ENCODE data around the gene HAGH. TPM values are rescaled to one million over a fixed set of nuclear protein-coding genes. Genes with fewer than 3 reads are reported as not detected.
A peak's percentile ranks its signal among the peaks of the same experiment; 100 is the strongest.

The HAGH gene
- total RNA-seq, 6 donors from 2014 or later, result 84.5 to 251 (median 122) TPM

DNA sequence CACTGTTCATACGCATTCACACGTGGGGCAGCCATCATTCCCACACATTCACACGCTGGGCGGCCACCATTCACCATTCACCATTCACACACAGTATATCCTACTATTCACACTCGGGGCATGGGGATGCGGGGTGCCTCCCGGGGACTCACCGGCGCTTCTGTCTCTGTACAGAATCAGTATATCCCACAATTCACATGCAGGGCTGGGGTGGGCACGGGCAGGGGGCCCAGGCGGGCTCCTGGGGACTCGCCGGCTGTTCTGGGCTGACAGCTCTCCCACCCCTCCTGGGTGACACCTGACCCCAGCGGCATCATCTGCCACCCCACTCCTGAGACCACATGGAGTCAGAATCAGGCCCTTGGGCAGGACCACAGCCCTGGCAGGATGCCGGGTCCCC is 64.9 kb downstream of the HAGH start:
- no peaks in the 10 kb centered on the region for H3K9me3 ChIP-seq
- peak in 1 of 2 donors; percentile 77 for DNase-seq
- peaks cover 27 to 87% (median 77%) of the 10 kb centered on the region in 4 donors for H3K36me3 ChIP-seq
- ATAC-seq (ENCODE audit: low FRiP score in 2 of 2), result no peak
- TF ChIP-seq EP300 (IDR thresholded peaks at IDR 0.05) (no peak), POLR2A (IDR thresholded peaks at IDR 0.05) (no peak), POLR2AphosphoS5 (IDR thresholded peaks at IDR 0.05) (no peak)
- TF ChIP-seq, protein P1, sequence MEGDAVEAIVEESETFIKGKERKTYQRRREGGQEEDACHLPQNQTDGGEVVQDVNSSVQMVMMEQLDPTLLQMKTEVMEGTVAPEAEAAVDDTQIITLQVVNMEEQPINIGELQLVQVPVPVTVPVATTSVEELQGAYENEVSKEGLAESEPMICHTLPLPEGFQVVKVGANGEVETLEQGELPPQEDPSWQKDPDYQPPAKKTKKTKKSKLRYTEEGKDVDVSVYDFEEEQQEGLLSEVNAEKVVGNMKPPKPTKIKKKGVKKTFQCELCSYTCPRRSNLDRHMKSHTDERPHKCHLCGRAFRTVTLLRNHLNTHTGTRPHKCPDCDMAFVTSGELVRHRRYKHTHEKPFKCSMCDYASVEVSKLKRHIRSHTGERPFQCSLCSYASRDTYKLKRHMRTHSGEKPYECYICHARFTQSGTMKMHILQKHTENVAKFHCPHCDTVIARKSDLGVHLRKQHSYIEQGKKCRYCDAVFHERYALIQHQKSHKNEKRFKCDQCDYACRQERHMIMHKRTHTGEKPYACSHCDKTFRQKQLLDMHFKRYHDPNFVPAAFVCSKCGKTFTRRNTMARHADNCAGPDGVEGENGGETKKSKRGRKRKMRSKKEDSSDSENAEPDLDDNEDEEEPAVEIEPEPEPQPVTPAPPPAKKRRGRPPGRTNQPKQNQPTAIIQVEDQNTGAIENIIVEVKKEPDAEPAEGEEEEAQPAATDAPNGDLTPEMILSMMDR (IDR thresholded peaks at IDR 0.05), result no peak
- H3K4me1 ChIP-seq, result no peaks in the 10 kb centered on the region
- 93 to 97% methylated on average over 9 to 12 of the region's 15 CpGs for WGBS, 2 donors
- H3K27ac ChIP-seq, result no peak overlapping the region
- no peak overlapping the region for H3K4me3 ChIP-seq
- no peaks in the 10 kb centered on the region for H3K27me3 ChIP-seq

DNA sequence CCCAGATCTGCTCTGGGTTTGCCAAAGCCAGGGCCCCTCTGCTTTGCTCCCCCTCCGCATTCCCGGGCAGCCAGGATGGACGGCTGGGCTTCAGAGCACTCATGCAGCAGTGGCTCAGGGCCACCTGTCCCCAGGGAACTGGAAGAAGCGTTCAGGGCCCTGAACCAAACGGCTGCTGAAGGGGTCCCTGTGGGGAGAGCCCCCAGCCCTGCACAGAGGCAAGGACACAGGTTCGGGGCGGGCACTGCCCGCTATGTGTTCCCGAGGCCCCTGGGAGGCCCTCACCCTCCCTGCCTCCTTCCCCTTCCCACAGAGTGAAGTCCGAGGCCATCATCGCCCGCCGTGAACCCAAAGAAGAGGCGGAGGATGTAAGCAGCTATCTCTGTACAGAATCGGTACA is 65.7 kb downstream of the HAGH start:
- peak in 1 of 2 donors; percentile 57 for DNase-seq
- Histone ChIP-seq H3K27ac (no peak overlapping the region), H3K4me3 (no peak overlapping the region), H3K27me3 (no peaks in the 10 kb centered on the region), H3K9me3 (no peaks in the 10 kb centered on the region), H3K36me3 (peaks cover 19 to 80% (median 71%) of the 10 kb centered on the region in 4 donors), H3K4me1 (no peaks in the 10 kb centered on the region)
- whole genome bisulfite sequencing, 2 donors, result 91 to 92% methylated on average over 9 to 15 of the region's 15 CpGs
- TF ChIP-seq, protein P1 (IDR thresholded peaks at IDR 0.05), result no peak
- no peak for TF ChIP-seq EP300 (IDR thresholded peaks at IDR 0.05)
- TF ChIP-seq POLR2AphosphoS5 (IDR thresholded peaks at IDR 0.05), result no peak
- no peak for TF ChIP-seq POLR2A (IDR thresholded peaks at IDR 0.05)
- ATAC-seq (ENCODE audit: low FRiP score in 2 of 2), result no peak

DNA sequence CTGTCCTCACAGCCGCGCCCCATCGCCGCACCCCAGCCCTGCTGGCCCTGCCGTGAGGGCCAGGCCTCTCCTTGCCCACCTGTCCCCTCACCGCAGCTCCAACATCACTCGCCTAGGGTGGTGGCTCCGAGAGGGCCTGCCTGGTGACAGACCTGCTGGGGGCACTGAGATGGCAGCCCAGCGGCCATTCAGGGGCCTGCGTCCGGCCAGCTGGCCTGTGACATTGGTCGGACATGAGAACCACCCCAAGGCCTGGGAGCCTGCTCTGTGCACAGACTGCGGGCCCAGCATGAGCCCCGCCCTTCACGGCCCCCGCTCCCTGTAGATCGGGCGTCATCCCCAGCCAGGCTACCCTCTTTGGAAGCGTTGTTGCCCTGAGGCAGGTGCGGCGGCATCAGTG is 67.1 kb downstream of the HAGH start:
- Histone ChIP-seq H3K9me3 (no peaks in the 10 kb centered on the region), H3K27me3 (no peaks in the 10 kb centered on the region), H3K36me3 (peaks cover 17 to 73% (median 61%) of the 10 kb centered on the region in 4 donors), H3K4me1 (no peaks in the 10 kb centered on the region), H3K4me3 (no peak overlapping the region), H3K27ac (no peak overlapping the region)
- ATAC-seq (ENCODE audit: low FRiP score in 2 of 2), result no peak
- DNase-seq, result peak in 1 of 2 donors; percentile 79
- TF ChIP-seq POLR2A (IDR thresholded peaks at IDR 0.05), result no peak
- TF ChIP-seq POLR2AphosphoS5 (IDR thresholded peaks at IDR 0.05), result no peak
- TF ChIP-seq, protein P1 (IDR thresholded peaks at IDR 0.05), result no peak
- TF ChIP-seq EP300 (IDR thresholded peaks at IDR 0.05), result no peak
- 99 to 100% methylated on average over 8 to 13 of the region's 21 CpGs for WGBS, 2 donors

DNA sequence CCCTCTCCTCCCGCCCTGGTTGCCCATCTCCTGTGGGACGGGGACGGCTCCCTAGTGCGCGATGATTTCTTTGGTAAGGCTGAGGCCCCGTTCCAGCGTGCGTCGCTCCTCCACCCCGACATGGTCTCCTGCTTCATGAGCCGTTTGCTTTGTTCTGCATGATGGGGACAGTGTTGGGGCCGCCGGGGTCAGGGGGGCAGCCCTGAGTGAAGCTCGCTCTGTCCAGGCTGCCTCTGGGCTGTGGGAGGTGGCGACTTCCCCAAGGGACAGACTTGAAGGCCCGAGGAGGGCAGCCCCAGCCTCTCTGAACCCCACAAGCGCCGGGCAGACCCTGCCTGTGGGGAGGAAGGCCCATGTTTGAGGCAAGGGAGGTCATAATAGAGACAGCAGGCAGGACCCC is 67.7 kb downstream of the HAGH start:
- Histone ChIP-seq H3K9me3 (no peaks in the 10 kb centered on the region), H3K27ac (no peak overlapping the region), H3K4me1 (no peaks in the 10 kb centered on the region), H3K4me3 (no peak overlapping the region), H3K36me3 (peaks cover 17 to 73% (median 59%) of the 10 kb centered on the region in 4 donors), H3K27me3 (no peaks in the 10 kb centered on the region)
- TF ChIP-seq POLR2AphosphoS5 (IDR thresholded peaks at IDR 0.05) (no peak), POLR2A (IDR thresholded peaks at IDR 0.05) (no peak), EP300 (IDR thresholded peaks at IDR 0.05) (no peak)
- TF ChIP-seq, protein P1 (IDR thresholded peaks at IDR 0.05), result no peak
- peak in 1 of 2 donors; percentile 60 for DNase-seq
- 93 to 97% methylated on average over 16 to 18 of the region's 18 CpGs for WGBS, 2 donors
- ATAC-seq (ENCODE audit: low FRiP score in 2 of 2), result no peak

All from upper lobe of left lung (tissue), 6 donors.